PC-9 (cell line): ENCODE measurements around the gene SHANK3. TPM values are rescaled to one million over a fixed set of nuclear protein-coding genes. Genes with fewer than 3 reads are reported as not detected.

Source experiments
- BruUV-seq: library from RNA; stranded (reverse); fragments of 400-500 nt; replicated peaks from 2 replicates; lab custom pipeline; 2021; lab: Mats Ljungman, UMichigan
- CTCF ChIA-PET: fragments of 300-600 bp; sonication (Branson Sonifier 250); formaldehyde crosslinking; loops from one replicate; lab custom pipeline; 2022; ENCODE audit warnings: antibody characterized with exemption; lab: Charles Lee
- POLR2A ChIA-PET: fragments of 300-600 bp; sonication (Branson Sonifier 250); formaldehyde crosslinking; loops from one replicate; lab custom pipeline; 2022; ENCODE audit warnings: antibody characterized with exemption; ENCODE audit not compliant: unreplicated experiment; lab: Charles Lee
- DNase-seq, 2 experiments: peaks; one replicate each; pipeline versions ENCODE4 v3.0.0 to v3.0.0-alpha.2; 2015 to 2022; ENCODE audit warnings: mixed read lengths in 1 of 2
- H2AFZ ChIP-seq: fragments of 200-600 bp; sonication (generic); 2 replicates; pipeline ENCODE4 v1.8.1; 2017; ENCODE audit warnings: antibody characterized with exemption
- H3F3A ChIP-seq: fragments of 200-600 bp; sonication (generic); 2 replicates; pipeline ENCODE4 v1.8.1; 2017; ENCODE audit warnings: antibody characterized with exemption, mild to moderate bottlenecking, low read depth; ENCODE audit not compliant: insufficient read depth
- H3K27ac ChIP-seq: fragments of 200-600 bp; sonication (generic); 2 replicates; pipeline ENCODE4 v1.6.1; 2016; ENCODE audit warnings: mixed run types
- H3K27me3 ChIP-seq: fragments of 200-600 bp; sonication (generic); 2 replicates; pipeline ENCODE4 v1.6.1; 2016; ENCODE audit warnings: low read depth, mixed run types; ENCODE audit not compliant: insufficient read depth
- H3K36me3 ChIP-seq: fragments of 200-600 bp; sonication (generic); 2 replicates; pipeline ENCODE4 v1.6.1; 2016; ENCODE audit warnings: low read depth, mixed run types
- H3K4me1 ChIP-seq: fragments of 200-600 bp; sonication (generic); replicated peaks from 2 replicates; pipeline ENCODE4 v1.6.1; 2016; ENCODE audit warnings: mixed run types; ENCODE audit not compliant: insufficient read depth
- H3K4me2 ChIP-seq: fragments of 200-600 bp; sonication (generic); 2 replicates; pipeline ENCODE4 v1.6.1; 2017; ENCODE audit warnings: mixed run types
- H3K4me3 ChIP-seq: fragments of 200-600 bp; sonication (generic); 2 replicates; pipeline ENCODE4 v1.6.1; 2016; ENCODE audit warnings: mixed run types
- H3K79me2 ChIP-seq: fragments of 200-600 bp; sonication (generic); 2 replicates; pipeline ENCODE4 v1.6.1; 2017; ENCODE audit warnings: low read depth, mixed run types
- H3K9me2 ChIP-seq: fragments of 200-600 bp; sonication (generic); 2 replicates; pipeline ENCODE4 v1.8.1; 2017; ENCODE audit warnings: mild to moderate bottlenecking; ENCODE audit not compliant: insufficient read depth
- H3K9me3 ChIP-seq: fragments of 200-600 bp; sonication (generic); 2 replicates; pipeline ENCODE4 v1.8.1; 2016; ENCODE audit warnings: low read depth; ENCODE audit not compliant: insufficient read depth
- H4K20me1 ChIP-seq: fragments of 200-600 bp; sonication (generic); 2 replicates; pipeline ENCODE4 v1.8.1; 2017; ENCODE audit not compliant: insufficient read depth
- CTCF ChIP-seq: fragments of 200-600 bp; sonication (generic); conservative IDR thresholded peaks from 2 replicates; pipeline ENCODE4 v1.6.1; 2017; ENCODE audit warnings: mixed run types, antibody characterized with exemption, mild to moderate bottlenecking, moderate library complexity
- EZH2 ChIP-seq: fragments of 200-600 bp; sonication (generic); IDR thresholded peaks from 2 replicates; pipeline ENCODE4 v1.8.0; 2017; ENCODE audit warnings: antibody characterized with exemption, low read depth
- intact Hi-C: fragments of 100-400 bp; cut with micrococcal nuclease; formaldehyde crosslinking; loops from one replicate; pipeline ENCODE4 v1.10.0; 2022; ENCODE audit not compliant: unreplicated experiment
- total RNA-seq: library from RNA; stranded (reverse); gene quantifications from 2 replicates; pipeline ENCODE4 v1.2.3, GENCODE V29; 2021

The SHANK3 gene
- total RNA-seq, 1 experiment from 2014 or later: 5.8 TPM

- no peaks in the 10 kb centered on the region for H3K27me3 ChIP-seq
- H3K9me3 ChIP-seq: peaks cover 6% of the 10 kb centered on the region; the same call in 1 of the 2 replicates
- H4K20me1 ChIP-seq: no peaks in the 10 kb centered on the region
- peaks cover 9% of the 10 kb centered on the region; the same call in 1 of the 2 replicates for H3F3A ChIP-seq
- H3K9me2 ChIP-seq: no peaks in the 10 kb centered on the region
- no TSS peak for BruUV-seq
- DNase-seq: no peak
- no peak overlapping the region for H3K27ac ChIP-seq
- H3K4me2 ChIP-seq: no peak overlapping the region
- H2AFZ ChIP-seq: no peak overlapping the region
- CTCF ChIA-PET: no interaction called here
- H3K36me3 ChIP-seq: no peaks in the 10 kb centered on the region
- H3K4me1 ChIP-seq: no peaks in the 10 kb centered on the region
- H3K79me2 ChIP-seq: no peaks in the 10 kb centered on the region
- TF ChIP-seq CTCF (no peak), EZH2 (no peak)
- no peak overlapping the region for H3K4me3 ChIP-seq
- intact Hi-C loops: no loop called here
- POLR2A ChIA-PET: no interaction called here
Observed at GRCh38 chr22:50686794-50687193, 14.2 kb downstream of the SHANK3 start.

- no peaks in the 10 kb centered on the region for H3K9me2 ChIP-seq
- H3K79me2 ChIP-seq: no peaks in the 10 kb centered on the region
- no peak overlapping the region for H3K4me2 ChIP-seq
- POLR2A ChIA-PET: no interaction called here
- no peak overlapping the region for H2AFZ ChIP-seq
- intact Hi-C loops: no loop called here
- H3F3A ChIP-seq: peaks cover 11% of the 10 kb centered on the region
- no peaks in the 10 kb centered on the region for H4K20me1 ChIP-seq
- no peak for DNase-seq
- BruUV-seq: no TSS peak
- TF ChIP-seq EZH2: no peak
- TF ChIP-seq CTCF: no peak
- no peak overlapping the region for H3K4me3 ChIP-seq
- CTCF ChIA-PET: no interaction called here
- no peak overlapping the region for H3K27ac ChIP-seq
- no peaks in the 10 kb centered on the region for H3K27me3 ChIP-seq
- no peaks in the 10 kb centered on the region for H3K36me3 ChIP-seq
- H3K4me1 ChIP-seq: no peaks in the 10 kb centered on the region
- peaks cover 6% of the 10 kb centered on the region; the same call in 1 of the 2 replicates for H3K9me3 ChIP-seq
Observed at GRCh38 chr22:50687829-50688228, 15.2 kb downstream of the SHANK3 start.

DNA sequence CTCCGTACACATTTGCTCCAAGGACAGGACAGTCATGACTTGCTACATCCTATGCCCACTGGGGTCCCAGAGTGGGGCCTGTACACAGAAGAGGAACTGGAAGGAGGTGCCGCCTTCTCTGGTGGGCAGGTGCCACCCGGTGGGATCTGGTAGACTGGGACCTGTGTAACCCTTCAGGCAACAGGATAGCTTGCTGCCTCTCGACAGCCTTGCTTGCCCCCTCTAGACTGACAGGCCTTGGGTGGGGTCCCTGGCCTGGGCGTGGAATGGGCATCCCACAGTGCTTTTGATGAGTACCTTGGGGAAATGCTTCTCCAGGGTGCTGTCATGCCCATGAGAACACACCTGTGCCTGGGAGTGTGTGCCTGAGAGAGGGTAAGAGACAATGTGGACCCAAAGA, 15.8 kb downstream of the SHANK3 start:
- H3K27me3 ChIP-seq: no peaks in the 10 kb centered on the region
- intact Hi-C loops: no loop called here
- no peak overlapping the region for H3K4me2 ChIP-seq
- H3K27ac ChIP-seq: no peak overlapping the region
- no peaks in the 10 kb centered on the region for H3K79me2 ChIP-seq
- ChIA-PET POLR2A (no interaction called here), CTCF (interaction anchor here (0.6 kb wide), 1 partner anchor 738 kb away, joined by 6 read pairs; no protein-coding TSS in a partner anchor)
- H3F3A ChIP-seq: peaks cover 7% of the 10 kb centered on the region
- no peaks in the 10 kb centered on the region for H3K36me3 ChIP-seq
- H3K4me3 ChIP-seq: no peak overlapping the region
- no peaks in the 10 kb centered on the region for H3K9me2 ChIP-seq
- H4K20me1 ChIP-seq: no peaks in the 10 kb centered on the region
- DNase-seq: no peak
- no peaks in the 10 kb centered on the region for H3K4me1 ChIP-seq
- H3K9me3 ChIP-seq: peaks cover under 1% of the 10 kb centered on the region; the same call in 1 of the 2 replicates
- BruUV-seq: no TSS peak
- no peak for TF ChIP-seq CTCF
- no peak for TF ChIP-seq EZH2
- H2AFZ ChIP-seq: no peak overlapping the region
